HG02840 (cell line): ENCODE data around the gene DOCK2.

Source experiments
- ATAC-seq: cut with Tn5 transposase; IDR thresholded peaks from one replicate; pipeline ENCODE4 v1.9.1; 2021; ENCODE audit warnings: mild to moderate bottlenecking, moderate library complexity, moderate number of reproducible peaks; ENCODE audit not compliant: unreplicated experiment, low FRiP score

The DOCK2 gene

GRCh38 chr5:169956126-169956525, 319.1 kb downstream of the DOCK2 start:
- ATAC-seq = no peak

GRCh38 chr5:169956756-169957155, 319.7 kb downstream of the DOCK2 start:
- ATAC-seq = no peak

GRCh38 chr5:169958278-169958677, 321.2 kb downstream of the DOCK2 start:
- no peak for ATAC-seq

- ATAC-seq = no peak
Observed at GRCh38 chr5:169960659-169961058, 323.6 kb downstream of the DOCK2 start.

GRCh38 chr5:169964246-169964645, 327.2 kb downstream of the DOCK2 start:
- ATAC-seq = no peak

GRCh38 chr5:169970339-169970738, 333.3 kb downstream of the DOCK2 start:
- peak; percentile 79 for ATAC-seq

- ATAC-seq = no peak
Observed at GRCh38 chr5:169970911-169971765, 334.1 kb downstream of the DOCK2 start.

GRCh38 chr5:169971780-169972179, 334.7 kb downstream of the DOCK2 start:
- no peak for ATAC-seq

- no peak for ATAC-seq
Observed at GRCh38 chr5:169973056-169973455, 336.0 kb downstream of the DOCK2 start.

- no peak for ATAC-seq
Observed at GRCh38 chr5:169974121-169974770, 337.2 kb downstream of the DOCK2 start.

GRCh38 chr5:169978714-169979113, 341.6 kb downstream of the DOCK2 start:
- ATAC-seq = no peak

- no peak for ATAC-seq
Observed at GRCh38 chr5:169979871-169980270, 342.8 kb downstream of the DOCK2 start.

- no peak for ATAC-seq
Observed at GRCh38 chr5:169980418-169981053, 343.5 kb downstream of the DOCK2 start, which contains the start of gene INSYN2B. Gene INSYN2B, minus strand, starts transcription at chr5:169980495. Its CDS starts 96,597 bp downstream, at chr5:169883898.

- no peak for ATAC-seq
Observed at GRCh38 chr5:169988206-169988605, 351.1 kb downstream of the DOCK2 start.

GRCh38 chr5:169988947-169989346, 351.9 kb downstream of the DOCK2 start:
- ATAC-seq = no peak

GRCh38 chr5:169989365-169989764, 352.3 kb downstream of the DOCK2 start:
- no peak for ATAC-seq

- ATAC-seq = no peak
Observed at GRCh38 chr5:169991115-169991869, 354.2 kb downstream of the DOCK2 start.

GRCh38 chr5:169992789-169993484, 355.9 kb downstream of the DOCK2 start:
- no peak for ATAC-seq

GRCh38 chr5:169993485-169993790, 356.4 kb downstream of the DOCK2 start:
- no peak for ATAC-seq

- ATAC-seq = no peak
Observed at GRCh38 chr5:169997798-169998197, 360.7 kb downstream of the DOCK2 start.
